Germinal center (tissue), 1 donor: ENCODE data around the gene TWNK.
"Not testable (repeated sequence)": the region's sequence is repeated elsewhere in the genome, so short reads cannot be mapped to it uniquely, and the experiment has no call there.

ENCODE experiments used
- DNase-seq: peaks from one replicate; pipeline ENCODE4 v3.0.0; 2012; ENCODE audit warnings: mixed read lengths, low spot score

TWNK gene

DNA sequence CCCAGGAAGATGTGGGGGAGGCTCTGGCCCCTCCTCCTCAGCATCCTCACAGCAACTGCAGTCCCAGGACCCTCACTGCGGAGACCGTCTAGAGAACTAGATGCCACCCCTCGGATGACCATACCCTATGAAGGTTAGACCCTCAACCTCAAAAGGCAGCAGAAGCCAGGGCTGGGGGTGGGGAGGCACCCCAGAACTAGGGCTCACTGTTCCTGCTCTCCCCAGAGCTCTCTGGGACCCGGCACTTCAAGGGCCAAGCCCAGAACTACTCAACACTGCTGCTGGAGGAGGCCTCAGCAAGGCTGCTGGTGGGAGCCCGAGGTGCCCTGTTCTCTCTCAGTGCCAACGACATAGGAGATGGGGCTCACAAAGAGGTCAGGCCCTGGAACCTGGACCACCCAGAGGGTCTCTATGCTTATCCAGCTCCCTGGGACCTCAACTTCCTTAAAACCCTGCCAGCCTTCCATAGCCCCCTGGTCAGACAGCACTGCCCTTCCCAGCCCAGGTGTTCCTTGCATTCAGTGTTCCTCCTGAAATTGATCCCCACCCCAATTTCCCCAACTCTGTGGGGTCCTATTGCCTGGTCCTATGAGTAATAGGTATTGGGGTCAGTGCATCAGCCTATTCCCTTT, 14.3 kb upstream of the TWNK start:
- DNase-seq, result no peak

DNA sequence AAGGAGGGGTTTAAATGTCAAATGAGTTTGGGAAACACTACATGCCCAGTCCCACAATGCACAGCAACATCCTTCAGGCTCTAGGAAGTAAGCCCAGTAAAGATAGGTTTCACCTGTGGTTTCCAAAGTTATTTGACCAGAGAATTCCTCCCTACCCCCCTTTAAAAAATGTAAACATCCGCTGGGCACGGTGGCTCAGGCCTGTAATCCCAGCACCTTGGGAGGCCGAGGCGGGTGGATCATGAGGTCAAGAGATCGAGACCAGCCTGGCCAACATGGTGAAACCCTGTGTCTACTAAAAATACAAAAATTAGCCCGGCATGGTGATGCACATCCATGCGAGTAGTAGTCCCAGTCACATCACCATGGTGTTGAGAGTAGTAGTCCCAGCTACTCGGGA, 11.9 kb upstream of the TWNK start:
- not testable (repeated sequence) for DNase-seq

DNA sequence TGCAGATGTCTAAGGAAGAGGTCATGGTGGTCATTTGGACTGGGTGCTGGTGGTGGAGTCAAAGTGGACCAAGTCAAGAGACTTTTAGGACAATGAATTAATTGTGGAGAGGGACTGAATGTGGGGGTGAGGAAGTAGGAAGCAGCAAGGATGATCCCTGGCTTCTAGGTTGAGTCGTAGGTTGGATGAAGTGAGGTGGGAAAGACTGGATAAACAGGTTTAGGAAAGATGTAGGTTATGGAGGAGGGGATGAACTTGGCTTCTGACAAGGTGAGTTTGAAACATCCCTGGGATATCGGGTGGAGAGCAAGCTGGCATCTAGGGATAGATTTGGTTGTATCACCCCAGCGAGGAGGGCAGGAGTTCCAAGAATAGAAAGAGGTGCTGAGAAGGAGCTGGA, 10.4 kb upstream of the TWNK start:
- DNase-seq, result no peak

DNA sequence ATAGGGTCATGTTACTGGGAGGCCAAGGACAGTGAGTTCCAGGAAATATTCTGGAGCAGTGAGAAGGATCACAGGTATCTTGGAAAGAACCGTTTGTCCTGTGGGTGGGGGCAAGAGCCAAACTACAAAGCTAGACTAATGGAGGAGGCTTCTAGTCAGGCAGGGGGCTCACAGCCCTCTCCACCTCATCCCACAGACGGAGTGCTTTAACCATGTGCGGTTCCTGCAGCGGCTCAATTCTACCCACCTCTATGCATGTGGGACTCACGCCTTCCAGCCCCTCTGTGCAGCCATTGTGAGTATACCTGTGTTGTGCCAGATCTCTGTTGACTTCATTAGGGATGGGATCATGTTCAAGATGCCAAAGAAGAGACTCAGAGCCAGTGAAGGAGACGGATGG, 9.9 kb upstream of the TWNK start:
- no peak for DNase-seq

DNA sequence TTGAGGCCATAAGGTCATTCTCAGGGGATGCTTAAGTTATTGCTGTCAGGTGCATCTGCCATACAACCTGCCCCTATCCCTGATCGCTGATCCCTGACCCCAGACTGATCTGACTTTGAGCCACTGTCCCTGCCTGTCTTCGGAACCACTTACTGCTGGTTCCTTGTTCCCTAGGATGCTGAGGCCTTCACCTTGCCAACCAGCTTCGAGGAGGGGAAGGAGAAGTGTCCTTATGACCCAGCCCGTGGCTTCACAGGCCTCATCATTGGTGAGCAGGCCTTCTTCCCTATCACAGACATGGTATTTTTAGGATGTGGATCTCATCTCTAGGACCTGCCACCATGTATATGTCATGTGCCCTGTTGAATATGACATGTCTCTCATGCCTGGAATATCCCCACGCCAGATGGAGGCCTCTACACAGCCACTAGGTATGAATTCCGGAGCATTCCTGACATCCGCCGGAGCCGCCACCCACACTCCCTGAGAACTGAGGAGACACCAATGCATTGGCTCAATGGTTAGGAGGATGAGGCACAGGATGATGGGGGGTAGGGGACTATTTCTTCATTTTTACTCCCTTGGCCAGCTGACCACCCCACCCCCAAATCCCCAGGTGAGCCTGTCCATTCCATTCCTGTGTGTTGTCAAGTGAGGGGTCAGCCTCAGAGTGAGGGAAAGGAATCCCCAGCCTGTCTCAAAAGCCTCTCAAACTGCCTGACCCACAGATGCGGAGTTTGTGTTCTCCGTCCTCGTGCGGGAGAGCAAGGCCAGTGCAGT, 9.0 kb upstream of the TWNK start:
- no peak for DNase-seq

DNA sequence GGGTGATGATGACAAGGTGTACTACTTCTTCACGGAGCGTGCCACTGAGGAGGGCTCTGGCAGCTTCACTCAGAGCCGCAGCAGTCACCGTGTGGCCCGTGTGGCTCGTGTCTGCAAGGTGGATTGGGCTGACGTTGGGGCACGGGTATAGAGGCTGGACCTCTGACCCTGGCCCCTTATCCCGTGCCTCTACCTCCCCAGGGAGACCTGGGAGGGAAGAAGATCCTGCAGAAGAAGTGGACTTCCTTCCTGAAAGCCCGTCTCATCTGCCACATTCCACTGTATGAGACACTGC, 8.5 kb upstream of the TWNK start:
- DNase-seq, result no peak

DNA sequence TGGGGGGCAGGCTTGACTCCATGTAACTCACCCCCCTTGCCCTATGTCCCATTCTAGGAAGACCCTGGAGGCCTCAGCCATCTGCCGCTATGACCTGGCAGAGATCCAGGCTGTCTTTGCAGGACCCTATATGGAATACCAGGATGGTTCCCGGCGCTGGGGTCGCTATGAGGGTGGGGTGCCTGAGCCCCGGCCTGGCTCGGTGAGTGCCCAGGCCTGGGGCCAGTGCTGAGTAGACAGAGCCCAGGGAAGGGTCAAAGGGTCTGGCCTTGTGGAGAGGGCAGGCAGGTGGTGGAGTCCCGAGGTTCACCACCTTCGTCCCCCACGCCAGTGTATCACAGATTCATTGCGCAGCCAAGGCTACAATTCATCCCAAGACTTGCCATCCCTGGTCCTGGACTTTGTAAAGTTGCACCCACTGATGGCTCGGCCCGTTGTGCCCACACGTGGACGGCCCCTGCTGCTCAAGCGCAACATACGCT, 7.5 kb upstream of the TWNK start:
- DNase-seq, result no peak

DNA sequence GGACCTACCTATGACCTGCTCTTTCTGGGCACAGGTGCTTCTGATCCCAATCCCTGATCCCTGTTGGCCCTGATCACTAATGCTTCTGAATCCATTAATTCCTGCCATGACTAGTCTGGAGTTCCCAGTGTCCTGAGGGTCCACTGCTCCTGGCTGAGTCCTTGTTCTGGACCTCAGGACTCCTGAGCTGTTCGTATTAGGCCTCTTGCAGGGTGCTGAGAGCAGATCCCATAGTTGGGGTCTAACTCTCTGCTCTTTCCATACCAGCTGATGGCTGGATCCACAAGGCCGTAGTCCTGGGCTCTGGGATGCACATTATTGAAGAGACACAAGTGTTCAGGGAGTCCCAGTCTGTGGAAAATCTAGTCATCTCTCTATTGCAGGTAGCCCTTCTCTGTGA, 7.0 kb upstream of the TWNK start:
- DNase-seq, result no peak

DNA sequence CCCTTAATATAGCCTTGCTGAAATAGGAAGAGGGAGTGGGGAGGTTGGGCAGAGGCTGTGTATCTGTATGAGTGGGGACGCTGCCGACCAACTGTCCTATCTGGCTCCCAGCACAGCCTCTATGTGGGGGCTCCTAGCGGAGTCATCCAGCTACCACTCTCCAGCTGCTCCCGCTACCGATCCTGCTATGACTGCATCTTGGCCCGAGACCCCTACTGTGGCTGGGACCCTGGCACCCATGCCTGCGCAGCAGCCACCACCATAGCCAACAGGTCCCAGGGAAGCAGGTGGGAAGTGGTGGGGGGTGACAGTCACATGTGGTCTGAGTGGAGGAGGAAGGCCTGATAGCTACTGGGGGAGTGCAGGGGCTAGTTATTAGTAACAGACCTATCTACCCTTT, 6.6 kb upstream of the TWNK start:
- DNase-seq, result no peak

DNA sequence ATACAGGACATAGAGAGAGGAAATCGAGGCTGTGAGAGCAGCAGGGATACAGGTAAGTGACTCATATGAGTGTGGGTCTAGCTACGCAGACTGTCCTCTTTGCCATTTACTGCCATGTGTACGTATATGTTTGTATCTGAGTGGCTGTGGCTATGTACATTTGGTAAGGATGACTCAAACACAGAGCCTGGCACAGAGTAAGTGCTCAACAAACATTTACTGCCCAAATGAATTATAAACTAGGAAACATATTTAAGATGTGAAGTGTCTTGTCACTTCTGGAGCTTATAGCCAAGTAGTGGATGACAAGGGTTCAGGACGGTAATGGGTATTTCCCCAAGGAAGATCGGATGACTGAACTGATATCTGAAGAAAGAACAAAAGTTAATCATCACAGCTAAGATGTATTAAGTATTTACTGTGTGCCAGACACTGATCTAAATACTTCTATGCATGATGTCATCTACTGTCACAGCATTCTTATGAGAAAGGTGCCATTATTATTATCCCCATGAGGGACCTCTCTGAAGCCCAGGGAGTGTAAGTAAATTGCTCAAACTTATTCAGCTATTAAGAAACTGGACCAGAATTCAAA, 6.1 kb upstream of the TWNK start:
- DNase-seq, result no peak

DNA sequence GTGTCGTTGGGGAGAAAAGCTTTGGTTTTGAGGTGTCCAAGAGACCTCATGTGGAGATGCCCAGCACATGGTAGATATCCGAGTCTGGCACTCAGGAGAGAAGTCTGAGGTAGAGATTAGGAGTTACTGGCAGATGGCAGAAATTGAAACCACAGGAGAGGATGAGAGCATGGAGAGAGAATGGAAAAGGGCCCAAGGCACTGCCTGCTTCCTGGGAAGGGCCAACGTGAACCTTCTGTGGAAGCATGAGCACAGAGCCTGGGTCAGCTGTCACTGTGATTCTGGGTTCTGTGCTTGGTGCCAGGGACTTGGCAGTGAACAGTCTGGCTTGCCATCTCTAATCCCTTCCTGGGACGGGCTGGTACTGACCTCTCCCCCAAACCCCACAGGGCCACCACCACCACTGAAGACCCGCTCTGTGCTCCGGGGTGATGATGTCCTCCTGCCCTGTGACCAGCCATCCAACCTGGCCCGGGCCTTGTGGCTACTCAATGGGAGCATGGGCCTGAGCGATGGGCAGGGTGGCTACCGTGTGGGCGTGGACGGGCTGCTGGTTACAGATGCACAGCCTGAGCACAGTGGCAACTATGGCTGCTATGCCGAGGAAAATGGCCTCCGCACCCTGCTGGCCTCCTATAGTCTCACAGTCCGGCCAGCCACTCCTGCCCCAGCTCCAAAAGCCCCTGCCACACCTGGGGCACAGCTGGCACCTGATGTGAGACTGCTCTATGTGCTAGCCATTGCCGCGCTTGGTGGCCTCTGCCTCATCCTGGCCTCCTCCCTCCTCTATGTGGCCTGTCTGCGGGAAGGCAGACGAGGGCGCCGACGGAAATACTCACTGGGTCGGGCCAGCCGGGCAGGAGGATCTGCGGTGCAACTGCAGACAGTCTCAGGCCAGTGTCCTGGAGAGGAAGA, 4.2 kb upstream of the TWNK start:
- DNase-seq, result no peak

DNA sequence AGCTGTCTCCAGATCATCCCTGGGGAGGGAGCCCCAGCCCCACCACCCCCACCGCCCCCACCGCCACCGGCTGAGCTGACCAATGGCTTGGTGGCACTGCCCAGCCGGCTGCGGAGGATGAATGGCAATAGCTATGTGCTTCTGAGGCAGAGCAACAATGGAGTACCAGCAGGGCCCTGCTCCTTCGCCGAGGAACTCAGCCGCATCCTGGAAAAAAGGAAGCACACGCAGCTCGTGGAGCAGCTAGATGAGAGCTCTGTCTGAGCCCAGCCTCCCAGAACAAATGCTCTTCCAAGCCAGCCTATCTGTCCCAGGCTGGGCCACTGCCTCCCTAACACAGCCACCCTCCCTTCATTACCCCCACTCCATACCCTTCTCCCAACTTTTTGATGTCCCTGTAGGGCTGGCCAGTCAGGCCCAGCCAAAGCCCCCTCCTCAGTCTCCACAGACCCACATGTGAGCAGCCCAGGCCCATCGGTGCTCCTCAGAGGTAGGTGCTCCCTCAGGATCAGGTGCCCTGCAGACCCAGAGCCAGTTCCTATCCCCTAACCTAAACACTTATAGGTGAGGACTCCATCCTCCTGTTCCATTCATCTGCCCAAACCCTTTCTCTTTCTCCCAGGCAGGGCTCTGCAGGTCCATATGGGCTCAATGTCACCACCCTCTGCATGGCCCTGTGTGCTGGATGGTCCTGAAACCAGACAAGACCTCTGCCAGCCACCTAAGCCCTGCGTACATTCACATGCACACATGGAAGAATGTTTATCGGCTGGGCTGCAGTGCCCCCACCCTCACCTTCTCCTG, 3.3 kb upstream of the TWNK start:
- DNase-seq, result no peak

DNA sequence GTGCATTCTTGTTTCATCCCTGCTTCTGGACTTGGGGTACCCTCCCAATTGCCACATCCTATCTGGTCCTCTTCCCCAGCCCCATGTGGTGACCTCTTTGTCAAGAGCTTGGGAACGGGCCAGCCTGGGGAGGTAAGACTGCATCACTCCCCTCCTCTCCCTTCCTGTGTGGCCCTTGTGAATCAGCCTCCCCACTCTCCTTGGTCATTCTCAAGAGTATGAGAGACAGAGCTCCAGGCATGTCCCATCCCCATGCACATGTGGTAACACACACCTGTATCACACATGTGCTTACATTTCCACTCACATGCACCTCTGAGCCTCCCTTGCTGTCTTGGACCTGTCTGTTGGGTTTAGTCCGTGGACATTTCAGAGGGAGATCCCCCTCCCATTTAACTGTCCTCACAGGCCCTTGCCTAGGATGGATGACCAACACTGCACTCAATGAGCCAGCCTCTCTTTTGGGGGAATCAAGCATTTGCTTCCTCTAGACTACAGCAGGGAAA, 2.6 kb upstream of the TWNK start:
- no peak for DNase-seq

DNA sequence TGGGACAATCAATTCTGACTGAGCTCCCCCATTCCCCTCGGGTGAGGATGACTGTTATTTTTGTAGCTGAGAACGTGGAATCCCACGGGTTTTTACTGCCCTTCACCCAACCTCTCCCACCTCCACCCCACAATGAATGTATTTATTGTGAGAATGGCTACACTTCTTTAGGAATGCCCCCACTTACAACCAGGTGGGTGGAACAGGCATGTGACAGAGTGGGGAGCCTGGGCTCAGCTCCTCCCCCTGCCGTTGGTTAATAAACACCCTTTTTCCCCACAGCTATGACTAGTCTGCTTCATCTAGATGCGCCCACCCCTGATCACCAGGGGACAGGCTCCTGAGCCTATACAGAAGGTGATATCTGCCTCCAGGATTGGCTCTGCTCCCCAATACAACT, 2.0 kb upstream of the TWNK start:
- no peak for DNase-seq

DNA sequence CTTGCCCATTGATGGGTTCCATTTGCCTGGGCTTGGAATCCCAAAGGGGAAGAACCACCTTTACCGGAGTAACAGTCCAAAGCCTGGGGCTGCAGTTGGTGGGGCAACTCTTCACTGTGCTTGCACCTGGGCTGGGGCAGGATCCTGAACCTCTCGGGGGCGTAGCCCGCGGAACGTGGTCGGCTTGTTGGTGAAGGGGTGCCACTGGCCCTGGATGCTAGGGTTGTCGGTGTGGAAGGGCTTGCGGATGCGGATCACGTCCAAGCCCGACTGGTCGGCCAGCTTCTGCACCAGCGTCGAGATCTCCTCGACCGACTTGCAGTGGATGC, 756 bp upstream of the TWNK start:
- no peak for DNase-seq

DNA sequence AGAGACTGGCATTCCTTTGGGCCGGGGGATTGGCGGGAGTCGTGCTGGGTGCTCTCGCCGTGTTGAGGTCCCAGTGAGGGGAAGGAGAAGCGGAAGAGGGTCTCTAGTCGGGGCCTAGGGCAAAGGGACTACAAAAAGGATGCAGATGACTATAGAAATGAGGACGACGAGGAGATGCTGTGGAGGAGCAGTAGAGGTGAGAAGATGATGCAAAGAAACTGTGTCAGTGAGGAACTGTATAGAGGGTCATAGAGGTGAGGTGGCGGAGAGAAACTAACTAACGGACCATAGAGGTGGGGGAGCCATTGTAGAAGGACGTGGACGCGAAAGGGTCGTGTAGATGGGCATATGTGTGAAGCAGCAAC, 324 bp downstream of the TWNK start:
- no peak for DNase-seq

DNA sequence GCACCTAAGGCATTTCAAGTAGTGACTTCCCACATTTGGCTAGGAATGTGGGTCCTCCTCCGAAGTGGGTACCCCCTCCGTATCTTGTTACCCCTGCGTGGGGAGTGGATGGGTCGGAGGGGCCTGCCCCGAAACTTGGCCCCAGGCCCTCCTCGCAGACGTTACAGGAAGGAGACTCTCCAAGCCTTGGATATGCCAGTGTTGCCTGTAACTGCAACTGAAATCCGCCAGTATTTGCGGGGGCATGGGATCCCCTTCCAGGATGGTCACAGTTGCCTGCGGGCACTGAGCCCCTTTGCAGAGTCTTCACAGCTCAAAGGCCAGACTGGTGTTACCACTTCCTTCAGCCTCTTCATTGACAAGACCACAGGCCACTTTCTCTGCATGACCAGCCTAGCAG, 823 bp downstream of the TWNK start:
- DNase-seq, result no peak

DNA sequence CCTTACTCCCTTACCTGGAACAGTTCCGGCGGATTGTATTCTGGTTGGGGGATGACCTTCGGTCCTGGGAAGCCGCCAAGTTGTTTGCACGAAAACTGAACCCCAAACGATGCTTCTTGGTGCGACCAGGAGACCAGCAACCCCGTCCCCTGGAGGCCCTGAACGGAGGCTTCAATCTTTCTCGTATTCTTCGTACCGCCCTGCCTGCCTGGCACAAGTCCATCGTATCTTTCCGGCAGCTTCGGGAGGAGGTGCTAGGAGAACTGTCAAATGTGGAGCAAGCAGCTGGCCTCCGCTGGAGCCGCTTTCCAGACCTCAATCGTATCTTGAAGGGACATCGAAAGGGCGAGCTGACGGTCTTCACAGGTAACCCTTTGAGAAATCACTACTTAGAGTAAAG, 1.7 kb downstream of the TWNK start:
- no peak for DNase-seq

DNA sequence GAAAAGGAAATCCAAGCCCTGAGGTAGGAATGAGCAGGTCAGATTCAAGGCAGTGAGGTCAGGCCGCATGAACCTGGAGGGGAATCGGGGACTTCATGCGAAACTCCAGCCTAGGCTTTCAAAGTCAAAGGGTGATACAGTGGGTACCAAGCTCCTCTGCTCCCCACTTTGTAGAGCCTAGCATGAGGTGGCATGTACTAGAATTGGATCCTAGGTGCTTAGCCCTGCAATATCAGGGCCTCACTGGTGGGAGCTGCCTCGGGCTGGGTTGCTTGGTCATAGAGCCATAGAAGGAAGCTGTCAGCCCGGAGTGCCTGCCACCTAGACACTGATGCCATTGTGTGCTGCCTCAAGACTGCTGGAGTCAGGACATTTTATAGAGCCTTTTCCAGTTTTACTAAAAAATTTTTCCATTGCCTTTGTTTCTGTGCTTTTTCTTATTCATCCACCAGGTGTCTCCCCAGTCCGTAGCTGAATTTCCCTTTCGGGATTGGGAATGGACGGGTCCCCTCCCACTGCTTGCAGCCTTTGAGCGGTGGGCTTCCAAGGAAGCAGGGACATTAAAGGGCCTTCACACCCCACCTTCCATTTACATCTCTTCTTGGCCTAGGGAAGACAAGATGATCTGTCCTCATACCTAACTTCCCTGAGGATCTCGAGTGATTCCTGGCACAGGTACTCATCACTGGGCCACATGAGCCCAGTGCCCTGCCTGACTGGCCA, 6.8 kb downstream of the TWNK start:
- no peak for DNase-seq

DNA sequence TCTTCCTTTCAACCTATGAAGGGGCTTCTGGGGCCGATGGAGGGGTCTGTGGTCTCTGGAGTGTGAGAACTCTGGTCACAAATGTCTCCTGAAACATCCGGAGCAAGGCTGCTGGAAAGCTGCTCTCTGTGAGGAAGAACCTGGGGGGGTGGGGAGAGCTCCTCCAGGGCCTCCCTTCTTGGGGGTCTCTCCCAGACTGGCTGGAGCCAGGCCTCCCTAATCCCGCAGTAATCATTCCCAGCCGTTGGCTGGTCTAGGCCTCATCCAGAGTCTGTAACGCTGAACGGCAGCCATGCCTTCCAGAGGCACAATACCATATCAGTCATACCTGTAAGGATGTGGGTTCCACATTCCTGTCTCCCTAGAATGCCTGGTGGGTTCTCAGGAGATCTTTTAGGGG, 7.8 kb downstream of the TWNK start:
- DNase-seq, result no peak

DNA sequence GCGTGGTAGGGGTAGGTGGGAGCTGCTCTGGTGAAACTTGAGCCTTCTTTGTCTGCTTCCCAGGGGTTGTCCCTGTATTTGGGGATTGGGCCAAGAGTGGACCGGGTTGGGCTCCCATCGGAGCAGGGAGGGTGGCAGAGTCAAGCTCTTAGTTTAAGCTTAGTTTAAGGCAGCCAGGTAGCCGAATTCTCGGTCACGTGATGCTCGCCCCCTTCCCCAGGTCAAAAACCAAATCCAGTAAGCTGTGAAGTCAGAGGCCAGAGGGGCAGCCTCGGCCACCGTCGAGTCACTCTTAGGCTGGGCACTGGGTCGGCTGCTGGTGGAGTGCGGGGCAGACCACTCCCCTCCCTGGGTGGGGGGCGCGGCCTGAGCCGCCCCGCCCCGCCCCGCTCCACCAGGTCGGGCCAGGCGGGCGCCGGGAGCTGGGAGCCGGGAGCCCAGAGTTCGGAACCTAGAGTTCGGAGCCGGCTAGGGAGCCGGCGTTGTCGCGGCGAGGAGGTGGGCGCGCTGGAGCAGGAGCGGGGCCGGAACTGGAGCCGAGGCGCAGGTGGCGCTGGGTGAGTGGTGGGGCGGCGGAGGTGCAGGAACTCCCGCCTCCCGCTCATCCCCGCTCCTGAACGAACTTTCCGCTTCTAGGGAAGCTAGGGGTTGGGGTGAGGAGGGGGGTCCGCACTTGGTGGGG, 9.5 kb downstream of the TWNK start:
- DNase-seq, result peak; percentile 73
